ENCODE data around the gene RPRD1B. TPM values are rescaled to one million over a fixed set of nuclear protein-coding genes. Genes with fewer than 3 reads are reported as not detected.

The RPRD1B gene, protein sequence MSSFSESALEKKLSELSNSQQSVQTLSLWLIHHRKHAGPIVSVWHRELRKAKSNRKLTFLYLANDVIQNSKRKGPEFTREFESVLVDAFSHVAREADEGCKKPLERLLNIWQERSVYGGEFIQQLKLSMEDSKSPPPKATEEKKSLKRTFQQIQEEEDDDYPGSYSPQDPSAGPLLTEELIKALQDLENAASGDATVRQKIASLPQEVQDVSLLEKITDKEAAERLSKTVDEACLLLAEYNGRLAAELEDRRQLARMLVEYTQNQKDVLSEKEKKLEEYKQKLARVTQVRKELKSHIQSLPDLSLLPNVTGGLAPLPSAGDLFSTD
- total RNA-seq (2021) (55.1 and 60.1 TPM in 2 replicates), Bru-seq, nascent RNA (percentile 94 among the genes with signal in this experiment), BruChase-seq, experiment 1, labeled RNA remaining after a 2-hour chase (percentile 96 among the genes with signal in this experiment), BruChase-seq, experiment 2, labeled RNA remaining after a 6-hour chase (percentile 92 among the genes with signal in this experiment)
- long read RNA-seq, transcript RPRD1B-201 (7 exons, 3,874 nt), result major isoform, 14 of 27 reads
- long read RNA-seq, partial matches to known transcripts, result 1 of 27 reads
- long read RNA-seq, other reads (novel, unspliced or antisense), result 12 of 27 reads

DNA sequence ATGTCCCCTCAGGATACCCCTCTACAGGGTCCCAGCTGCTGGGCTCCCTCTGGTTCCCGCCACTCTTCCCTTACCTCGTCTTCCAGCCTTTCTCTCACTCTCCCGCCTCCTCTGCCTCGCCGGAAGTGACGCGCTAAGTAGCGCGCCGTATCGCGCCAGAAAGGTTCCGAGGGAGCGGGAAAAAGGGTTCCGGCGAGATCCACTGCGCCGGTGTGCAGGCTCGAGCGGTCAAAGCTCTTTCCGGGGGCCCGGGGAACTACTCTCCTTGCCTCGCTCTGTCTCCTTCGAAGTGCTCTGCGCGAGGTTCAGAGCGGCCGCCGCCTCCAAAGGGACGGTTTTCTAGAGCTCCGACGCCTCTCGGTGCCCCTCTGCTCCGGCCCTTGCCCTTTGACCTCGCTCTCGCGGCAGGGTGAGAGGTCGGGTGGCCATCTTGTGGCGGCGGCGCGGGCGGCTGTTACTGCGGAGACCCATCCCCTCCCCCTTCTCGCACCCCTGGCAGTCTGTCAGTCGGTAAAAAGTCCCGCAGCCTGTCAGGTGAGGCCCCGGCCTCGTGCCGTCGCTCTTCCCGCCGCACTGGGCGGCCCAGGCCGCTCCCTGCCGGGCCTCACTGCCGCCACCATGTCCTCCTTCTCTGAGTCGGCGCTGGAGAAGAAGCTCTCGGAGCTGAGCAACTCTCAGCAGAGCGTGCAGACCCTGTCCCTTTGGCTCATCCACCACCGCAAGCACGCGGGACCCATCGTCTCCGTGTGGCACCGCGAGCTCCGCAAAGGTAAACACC, at the start of gene RPRD1B, which contains the start of gene TTI1:
Gene RPRD1B (plus strand): TSS at position 417 of the 778 bp plus-strand sequence. CDS start 202 bp downstream, at position 619.
Gene TTI1 (minus strand): TSS at position 127 of the 778 bp plus-strand sequence. CDS start 19,640 bp downstream, outside the sequence.
- Histone ChIP-seq H3K4me3 (peak within 1 kb of the TSS; percentile 84), H3K36me3 (ENCODE audit: low read depth) (no peaks in the 10 kb centered on the region), H3K9me2 (ENCODE audit: insufficient read depth) (no peaks in the 10 kb centered on the region), H4K20me1 (ENCODE audit: insufficient read depth) (no peaks in the 10 kb centered on the region; the same call in 1 of the 2 replicates), H3F3A (ENCODE audit: insufficient read depth, low read depth) (peaks cover 7% of the 10 kb centered on the region; the same call in 1 of the 2 replicates), H3K27ac (peak within 1 kb of the TSS; percentile 60), H3K4me2 (peak within 1 kb of the TSS; percentile 96), H3K9me3 (ENCODE audit: insufficient read depth, low read depth) (no peaks in the 10 kb centered on the region), H3K27me3 (ENCODE audit: insufficient read depth, low read depth) (no peaks in the 10 kb centered on the region), H3K79me2 (ENCODE audit: low read depth) (peaks cover 93% of the 10 kb centered on the region), H2AFZ (peak within 1 kb of the TSS; percentile 90), H3K4me1 (replicated peaks; ENCODE audit: insufficient read depth) (peaks cover 47% of the 10 kb centered on the region)
- POLR2A ChIA-PET (ENCODE audit: unreplicated experiment), result interaction anchor here (0.6 to 0.7 kb wide), 2 partner anchors 12 to 744 kb away, joined by 3 read pairs; no protein-coding TSS in a partner anchor
- DNase-seq, result peak; percentile 79 to 87
- CTCF ChIA-PET, result interaction anchor here (0.5 to 0.8 kb wide), 2 partner anchors 12 to 39 kb away, joined by 3 to 5 read pairs; no protein-coding TSS in a partner anchor
- BruUV-seq (replicated peaks), result TSS peak; percentile 49
- TF ChIP-seq, protein P1, sequence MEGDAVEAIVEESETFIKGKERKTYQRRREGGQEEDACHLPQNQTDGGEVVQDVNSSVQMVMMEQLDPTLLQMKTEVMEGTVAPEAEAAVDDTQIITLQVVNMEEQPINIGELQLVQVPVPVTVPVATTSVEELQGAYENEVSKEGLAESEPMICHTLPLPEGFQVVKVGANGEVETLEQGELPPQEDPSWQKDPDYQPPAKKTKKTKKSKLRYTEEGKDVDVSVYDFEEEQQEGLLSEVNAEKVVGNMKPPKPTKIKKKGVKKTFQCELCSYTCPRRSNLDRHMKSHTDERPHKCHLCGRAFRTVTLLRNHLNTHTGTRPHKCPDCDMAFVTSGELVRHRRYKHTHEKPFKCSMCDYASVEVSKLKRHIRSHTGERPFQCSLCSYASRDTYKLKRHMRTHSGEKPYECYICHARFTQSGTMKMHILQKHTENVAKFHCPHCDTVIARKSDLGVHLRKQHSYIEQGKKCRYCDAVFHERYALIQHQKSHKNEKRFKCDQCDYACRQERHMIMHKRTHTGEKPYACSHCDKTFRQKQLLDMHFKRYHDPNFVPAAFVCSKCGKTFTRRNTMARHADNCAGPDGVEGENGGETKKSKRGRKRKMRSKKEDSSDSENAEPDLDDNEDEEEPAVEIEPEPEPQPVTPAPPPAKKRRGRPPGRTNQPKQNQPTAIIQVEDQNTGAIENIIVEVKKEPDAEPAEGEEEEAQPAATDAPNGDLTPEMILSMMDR (conservative IDR thresholded peaks at IDR 0.05), result no peak
- TF ChIP-seq EZH2 (IDR thresholded peaks at IDR 0.05; ENCODE audit: low read depth), result no peak
- intact Hi-C loops (cut with micrococcal nuclease; ENCODE audit: unreplicated experiment), result loop anchor here (1.0 to 10.0 kb wide), 2 partner anchors 39 to 129 kb away; partner anchors contain the start of gene VSTM2L

DNA sequence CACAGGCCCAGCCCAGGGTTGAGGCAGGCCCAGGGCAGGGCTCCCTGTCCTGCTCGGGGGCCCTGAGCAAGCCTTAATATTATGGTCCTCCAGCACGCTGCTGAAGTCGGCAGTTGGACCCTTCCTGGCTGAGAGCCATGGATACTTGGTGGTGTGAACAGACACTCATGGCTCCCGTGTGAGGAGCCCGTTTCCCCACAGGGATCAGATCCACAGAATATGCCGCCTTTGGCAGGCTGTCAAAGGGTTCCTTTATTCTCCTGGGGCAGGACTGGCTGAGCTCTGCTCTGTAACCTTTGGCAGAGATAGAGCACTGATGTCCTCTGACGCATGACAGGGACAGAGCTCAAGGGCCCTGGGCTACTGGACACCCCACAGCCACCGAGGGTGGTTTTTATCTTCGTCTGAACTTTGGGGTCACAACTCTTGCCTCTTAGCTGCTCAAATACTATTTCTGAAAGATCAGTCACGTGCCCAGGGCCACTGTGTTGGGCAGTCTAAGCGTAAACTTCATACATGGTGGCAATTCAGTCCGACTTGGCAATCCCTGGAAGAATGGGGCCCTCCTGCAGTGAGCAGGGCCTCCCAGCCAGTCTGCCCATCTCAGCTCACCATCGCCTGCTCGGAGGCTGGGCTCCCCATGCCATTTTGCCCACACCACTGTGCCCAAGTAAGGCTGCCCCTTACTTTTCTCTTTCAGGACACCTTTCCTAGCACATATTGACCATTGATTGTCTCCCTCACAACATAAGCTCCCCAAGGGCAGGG, 49.3 kb upstream of the RPRD1B start:
- TF ChIP-seq, protein P1 (conservative IDR thresholded peaks at IDR 0.05), result no peak
- no TSS peak for BruUV-seq (replicated peaks)
- intact Hi-C loops (cut with micrococcal nuclease; ENCODE audit: unreplicated experiment), result no loop called here
- POLR2A ChIA-PET (ENCODE audit: unreplicated experiment), result interaction anchor here (0.6 kb wide), 1 partner anchor 30 kb away, joined by 3 read pairs; no protein-coding TSS in a partner anchor
- no peaks in the 10 kb centered on the region for H3K9me3 ChIP-seq (ENCODE audit: insufficient read depth, low read depth)
- H3F3A ChIP-seq (ENCODE audit: insufficient read depth, low read depth), result no peaks in the 10 kb centered on the region
- H4K20me1 ChIP-seq (ENCODE audit: insufficient read depth), result no peaks in the 10 kb centered on the region; the same call in 1 of the 2 replicates
- no peak overlapping the region for H3K27ac ChIP-seq
- H2AFZ ChIP-seq, result no peak overlapping the region
- H3K4me3 ChIP-seq, result no peak overlapping the region
- CTCF ChIA-PET, result no interaction called here
- H3K36me3 ChIP-seq (ENCODE audit: low read depth), result no peaks in the 10 kb centered on the region
- no peaks in the 10 kb centered on the region for H3K27me3 ChIP-seq (ENCODE audit: insufficient read depth, low read depth)
- H3K79me2 ChIP-seq (ENCODE audit: low read depth), result no peaks in the 10 kb centered on the region
- DNase-seq, result no peak
- H3K4me2 ChIP-seq, result no peak overlapping the region
- H3K4me1 ChIP-seq (replicated peaks; ENCODE audit: insufficient read depth), result no peaks in the 10 kb centered on the region
- no peaks in the 10 kb centered on the region for H3K9me2 ChIP-seq (ENCODE audit: insufficient read depth)

Data from PC-9 (cell line).